ENCODE results near the gene FOXJ1.

GRCh38 chr17:76161619-76162266 is 20.7 kb upstream of the FOXJ1 start:
- TF ChIP-seq TAF1 (CRISPR knock-in tag; IDR thresholded peaks at IDR 0.05) (no peak), JUND (CRISPR knock-in tag; IDR thresholded peaks at IDR 0.05) (no peak), CTCF (CRISPR knock-in tag; IDR thresholded peaks at IDR 0.05) (no peak), ATF1 (CRISPR knock-in tag; IDR thresholded peaks at IDR 0.05) (no peak), ZNF451 (CRISPR knock-in tag; IDR thresholded peaks at IDR 0.05) (no peak), USF2 (IDR thresholded peaks at IDR 0.05; ENCODE audit: low read depth, low read length) (no peak), USF2 (CRISPR knock-in tag; IDR thresholded peaks at IDR 0.05; ENCODE audit: borderline replicate concordance) (no peak), ZNF383 (CRISPR knock-in tag; IDR thresholded peaks at IDR 0.05; ENCODE audit: borderline replicate concordance) (no peak), PRMT3 (CRISPR knock-in tag; IDR thresholded peaks at IDR 0.05; ENCODE audit: borderline replicate concordance, low read depth) (no peak), SUZ12 (IDR thresholded peaks at IDR 0.05; ENCODE audit: low read depth, low read length) (no peak), ESRRA (CRISPR knock-in tag; IDR thresholded peaks at IDR 0.05; ENCODE audit: low read depth) (no peak), HOXA9 (CRISPR knock-in tag; IDR thresholded peaks at IDR 0.05; ENCODE audit: borderline replicate concordance) (no peak), XRCC5 (optimal IDR thresholded peaks at IDR 0.05; ENCODE audit: low read length) (no peak)
- TF ChIP-seq, protein P1, sequence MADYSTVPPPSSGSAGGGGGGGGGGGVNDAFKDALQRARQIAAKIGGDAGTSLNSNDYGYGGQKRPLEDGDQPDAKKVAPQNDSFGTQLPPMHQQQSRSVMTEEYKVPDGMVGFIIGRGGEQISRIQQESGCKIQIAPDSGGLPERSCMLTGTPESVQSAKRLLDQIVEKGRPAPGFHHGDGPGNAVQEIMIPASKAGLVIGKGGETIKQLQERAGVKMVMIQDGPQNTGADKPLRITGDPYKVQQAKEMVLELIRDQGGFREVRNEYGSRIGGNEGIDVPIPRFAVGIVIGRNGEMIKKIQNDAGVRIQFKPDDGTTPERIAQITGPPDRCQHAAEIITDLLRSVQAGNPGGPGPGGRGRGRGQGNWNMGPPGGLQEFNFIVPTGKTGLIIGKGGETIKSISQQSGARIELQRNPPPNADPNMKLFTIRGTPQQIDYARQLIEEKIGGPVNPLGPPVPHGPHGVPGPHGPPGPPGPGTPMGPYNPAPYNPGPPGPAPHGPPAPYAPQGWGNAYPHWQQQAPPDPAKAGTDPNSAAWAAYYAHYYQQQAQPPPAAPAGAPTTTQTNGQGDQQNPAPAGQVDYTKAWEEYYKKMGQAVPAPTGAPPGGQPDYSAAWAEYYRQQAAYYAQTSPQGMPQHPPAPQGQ (CRISPR knock-in tag; IDR thresholded peaks at IDR 0.05; ENCODE audit: borderline replicate concordance) = no peak
